GM19452 (cell line): ENCODE measurements around the gene SIGMAR1.
"Not testable (repeated sequence)": the region's sequence is repeated elsewhere in the genome, so short reads cannot be mapped to it uniquely, and the experiment has no call there.

Experiments used
- ATAC-seq: cut with Tn5 transposase; IDR thresholded peaks from one replicate; pipeline ENCODE4 v1.9.1; 2021; ENCODE audit not compliant: unreplicated experiment

SIGMAR1 gene

DNA sequence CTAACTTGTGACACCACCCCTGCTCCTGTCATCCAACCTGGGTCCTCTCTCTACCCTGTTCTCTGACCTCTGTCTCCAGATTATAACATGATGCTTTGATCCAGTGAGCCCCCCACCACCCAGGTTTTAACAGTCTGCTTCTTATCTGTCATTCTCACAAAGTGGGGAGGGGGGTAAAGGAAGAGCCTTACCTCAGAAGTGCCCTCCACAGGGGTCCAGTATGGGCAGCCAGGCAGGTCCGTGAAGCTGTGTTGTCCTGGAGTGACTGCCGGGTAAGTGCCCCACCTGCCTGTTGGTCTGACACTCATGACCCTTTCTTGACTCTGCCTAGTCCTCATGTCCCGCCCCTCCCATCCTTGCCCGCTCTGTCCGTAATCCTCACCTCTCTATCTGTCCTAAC lies 17.8 kb upstream of the SIGMAR1 start:
- ATAC-seq, result no peak

DNA sequence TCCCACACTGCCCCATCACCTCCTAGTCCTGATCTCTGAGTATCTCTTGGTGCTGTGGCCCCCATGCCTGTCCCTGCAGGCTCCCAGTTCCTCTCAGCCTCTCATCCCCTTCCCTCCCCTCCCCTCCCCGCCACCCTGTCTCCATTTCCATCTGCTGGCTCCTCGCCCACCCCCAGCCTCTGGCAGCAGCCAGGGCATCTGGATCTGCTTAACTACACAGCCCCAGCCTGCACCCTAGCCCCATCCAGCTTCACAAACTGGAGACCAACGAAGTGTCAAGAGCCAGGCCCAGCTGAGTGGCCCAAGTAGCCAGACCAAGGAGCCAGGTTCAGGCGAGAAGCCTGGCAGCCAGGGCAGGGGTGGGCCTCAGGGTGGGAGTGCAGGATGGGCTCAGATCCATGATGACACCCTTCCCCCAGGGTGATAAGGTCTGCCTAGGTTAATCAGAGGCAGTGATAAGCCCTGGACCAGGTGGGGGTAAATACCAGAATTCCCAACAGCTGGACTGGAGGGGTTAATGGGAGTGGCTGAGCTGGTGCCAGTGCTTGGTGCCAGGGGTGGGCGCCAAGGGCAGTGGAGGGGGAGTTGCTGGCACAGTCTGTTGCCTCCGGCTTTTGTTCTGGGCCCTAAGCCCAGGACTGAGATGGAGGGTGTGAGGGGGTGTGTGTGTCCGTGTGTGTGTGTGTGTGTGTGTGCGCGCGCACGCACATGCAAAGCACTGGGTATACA lies 16.9 kb upstream of the SIGMAR1 start:
- no peak for ATAC-seq

- no peak for ATAC-seq
Measured at GRCh38 chr9:34653151-34654072, 15.8 kb upstream of the SIGMAR1 start.

- ATAC-seq, result no peak
Measured at GRCh38 chr9:34652602-34653000, 15.0 kb upstream of the SIGMAR1 start.

- no peak for ATAC-seq
Measured at GRCh38 chr9:34651876-34652601, 14.5 kb upstream of the SIGMAR1 start, which contains the start of gene IL11RA. Gene IL11RA (plus strand): TSS chr9:34652185. CDS start chr9:34655218, 3,033 bp downstream.

GRCh38 chr9:34651321-34651720 lies 13.7 kb upstream of the SIGMAR1 start:
- no peak for ATAC-seq

DNA sequence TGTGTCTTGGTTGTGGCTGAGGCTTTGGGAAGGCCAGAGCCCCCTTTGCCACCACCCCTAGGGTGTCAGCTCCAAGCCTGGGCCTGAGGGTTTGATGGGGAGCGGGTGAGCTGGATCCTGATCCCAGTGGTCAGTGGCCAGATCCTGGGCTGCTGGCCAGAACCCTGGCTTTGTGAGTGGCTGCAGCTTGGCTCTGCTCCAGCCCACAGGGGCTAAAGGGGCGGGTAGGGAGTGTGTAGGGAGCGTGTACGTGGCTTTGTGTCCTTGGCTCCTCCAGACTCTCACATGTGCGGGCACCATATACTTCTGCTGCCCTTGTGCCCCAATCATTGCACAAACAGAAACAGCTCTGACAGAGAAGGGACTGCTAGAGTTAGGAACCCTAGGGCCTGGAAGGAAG lies 13.2 kb upstream of the SIGMAR1 start:
- no peak for ATAC-seq

DNA sequence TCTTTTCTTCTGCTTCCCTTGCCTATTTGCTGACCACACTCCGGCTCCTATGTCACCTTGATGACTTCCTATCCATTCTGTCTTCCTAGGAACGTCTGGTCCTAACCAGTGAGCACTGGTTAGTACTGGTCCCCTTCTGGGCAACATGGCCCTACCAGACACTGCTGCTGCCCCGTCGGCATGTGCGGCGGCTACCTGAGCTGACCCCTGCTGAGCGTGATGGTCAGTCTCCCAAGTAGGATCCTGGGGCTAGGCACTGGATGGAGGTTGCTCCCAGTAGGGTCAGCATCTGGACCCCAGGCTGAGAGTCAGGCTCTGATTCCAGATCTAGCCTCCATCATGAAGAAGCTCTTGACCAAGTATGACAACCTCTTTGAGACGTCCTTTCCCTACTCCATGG lies 11.1 kb upstream of the SIGMAR1 start:
- ATAC-seq, result no peak

DNA sequence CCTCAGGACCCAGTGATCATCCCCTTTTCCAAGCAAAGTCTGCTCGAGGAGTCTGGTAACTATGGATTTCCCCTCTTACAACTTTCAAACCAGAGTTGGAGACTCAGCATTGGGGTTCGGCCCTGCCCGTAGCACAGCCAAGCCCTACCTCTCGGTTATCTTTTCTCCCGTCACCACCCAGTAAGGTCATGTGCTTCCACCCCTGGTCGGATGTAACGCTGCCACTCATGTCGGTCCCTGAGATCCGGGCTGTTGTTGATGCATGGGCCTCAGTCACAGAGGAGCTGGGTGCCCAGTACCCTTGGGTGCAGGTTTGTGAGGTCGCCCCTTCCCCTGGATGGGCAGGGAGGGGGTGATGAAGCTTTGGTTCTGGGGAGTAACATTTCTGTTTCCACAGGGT lies 10.1 kb upstream of the SIGMAR1 start:
- ATAC-seq, result no peak

DNA sequence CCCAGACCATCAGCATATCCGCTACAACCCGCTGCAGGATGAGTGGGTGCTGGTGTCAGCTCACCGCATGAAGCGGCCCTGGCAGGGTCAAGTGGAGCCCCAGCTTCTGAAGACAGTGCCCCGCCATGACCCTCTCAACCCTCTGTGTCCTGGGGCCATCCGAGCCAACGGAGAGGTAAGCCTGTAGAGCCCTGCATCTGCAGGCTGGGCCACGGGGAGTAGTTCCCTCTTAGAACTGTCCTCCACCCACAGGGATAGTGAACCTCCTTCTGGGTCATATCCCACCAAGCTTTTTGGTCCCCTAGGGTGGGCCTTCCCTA lies 9.5 kb upstream of the SIGMAR1 start:
- ATAC-seq, result no peak

- peak; percentile 79 for ATAC-seq
Measured at GRCh38 chr9:34646211-34647083, 8.9 kb upstream of the SIGMAR1 start, which contains the start of gene GALT. Gene GALT (plus strand): TSS chr9:34646675. CDS start chr9:34646705, 30 bp downstream.

DNA sequence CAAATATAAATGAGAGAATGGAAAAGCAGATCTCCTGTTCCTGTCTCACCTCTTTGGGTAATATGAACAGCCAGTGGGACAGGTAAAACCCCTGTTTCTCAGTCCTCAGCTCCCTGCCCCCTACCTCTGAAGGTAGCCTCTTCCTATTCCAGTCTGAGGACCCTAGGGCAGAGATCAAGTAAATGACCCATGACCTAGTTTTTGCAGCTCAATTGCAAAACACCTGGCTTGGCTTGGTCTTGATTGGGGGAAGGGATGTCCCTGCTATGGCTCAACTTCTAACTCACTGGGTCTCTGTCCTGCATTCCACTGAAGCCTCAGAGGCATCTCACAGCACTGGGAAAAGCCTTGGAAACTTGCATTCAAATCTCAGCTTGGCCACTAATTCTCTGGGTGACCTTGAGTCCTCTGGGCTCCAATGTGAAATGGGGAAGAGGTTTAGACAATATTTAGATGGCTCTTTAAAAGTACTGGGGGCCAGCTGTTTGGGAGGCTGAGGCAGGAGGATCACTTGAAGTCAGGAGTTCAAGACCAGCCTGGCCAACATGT lies 7.3 kb upstream of the SIGMAR1 start:
- ATAC-seq, result no peak

DNA sequence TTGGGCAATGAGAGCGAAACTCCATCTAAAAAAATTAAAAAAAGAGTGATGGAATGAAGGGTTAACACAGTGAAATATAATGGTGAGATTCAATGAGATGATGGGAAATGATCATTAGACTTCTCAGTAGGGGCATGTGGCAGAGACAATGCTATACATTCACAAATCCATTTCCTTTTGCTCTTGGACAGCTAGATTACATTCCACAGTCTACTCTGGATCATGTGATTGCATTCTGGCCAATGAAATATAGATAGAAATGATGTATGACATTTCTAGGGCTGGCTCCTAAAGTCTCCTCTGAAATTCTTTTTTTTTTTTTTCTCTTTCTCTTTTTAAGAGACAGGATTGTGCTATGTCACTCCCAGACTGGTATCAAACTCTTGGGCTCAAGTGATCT lies 5.1 kb upstream of the SIGMAR1 start:
- ATAC-seq, result no peak

GRCh38 chr9:34639322-34639721 lies 1.7 kb upstream of the SIGMAR1 start:
- ATAC-seq, result not testable (repeated sequence)

- no peak for ATAC-seq
Measured at GRCh38 chr9:34638138-34638445, 505 bp upstream of the SIGMAR1 start.

DNA sequence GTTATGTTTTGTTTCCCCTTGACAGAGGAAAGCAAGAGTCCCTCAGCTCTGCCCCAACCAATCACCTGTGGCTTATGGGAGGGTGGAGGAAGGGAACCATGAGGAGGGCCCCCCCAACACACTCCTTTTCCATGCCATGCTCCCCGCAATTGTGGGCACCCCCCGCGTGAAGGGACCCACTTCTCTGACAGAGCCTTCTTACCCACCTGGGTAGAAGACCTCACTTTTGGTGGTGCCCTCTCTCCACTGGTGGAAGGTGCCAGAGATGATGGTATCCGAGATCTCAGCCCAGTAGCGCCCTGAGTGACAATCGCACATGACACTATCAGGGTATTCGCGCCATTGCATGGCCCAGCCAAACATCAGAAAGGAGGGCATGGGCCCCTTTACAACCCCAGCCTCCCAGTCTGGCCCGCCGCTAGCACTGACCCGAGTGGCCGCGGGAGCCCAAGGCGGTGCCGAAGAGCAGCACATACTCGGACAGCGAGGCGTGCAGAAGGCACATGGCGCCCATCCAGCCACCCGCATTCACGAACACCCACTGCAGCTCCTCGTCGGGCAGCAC lies 714 bp downstream of the SIGMAR1 start:
- no peak for ATAC-seq

DNA sequence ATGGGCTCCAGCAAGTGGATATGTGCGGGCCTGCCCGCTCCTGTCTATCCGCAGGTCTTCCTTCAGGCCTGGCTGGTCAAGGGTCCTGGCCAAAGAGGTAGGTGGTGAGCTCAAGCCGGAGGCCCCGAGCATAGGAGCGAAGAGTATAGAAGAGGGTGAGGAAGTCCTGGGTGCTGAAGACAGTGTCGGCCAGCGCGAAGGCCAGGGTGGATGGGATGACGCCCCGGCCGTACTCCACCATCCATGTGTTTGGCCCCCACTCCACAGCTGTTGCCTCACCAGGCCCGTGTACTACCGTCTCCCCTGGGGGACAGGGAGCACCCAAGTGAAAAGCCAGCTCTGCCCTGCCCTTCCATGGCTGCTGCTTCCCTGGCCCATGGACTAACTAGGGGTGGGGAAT lies 2.0 kb downstream of the SIGMAR1 start:
- ATAC-seq, result no peak

DNA sequence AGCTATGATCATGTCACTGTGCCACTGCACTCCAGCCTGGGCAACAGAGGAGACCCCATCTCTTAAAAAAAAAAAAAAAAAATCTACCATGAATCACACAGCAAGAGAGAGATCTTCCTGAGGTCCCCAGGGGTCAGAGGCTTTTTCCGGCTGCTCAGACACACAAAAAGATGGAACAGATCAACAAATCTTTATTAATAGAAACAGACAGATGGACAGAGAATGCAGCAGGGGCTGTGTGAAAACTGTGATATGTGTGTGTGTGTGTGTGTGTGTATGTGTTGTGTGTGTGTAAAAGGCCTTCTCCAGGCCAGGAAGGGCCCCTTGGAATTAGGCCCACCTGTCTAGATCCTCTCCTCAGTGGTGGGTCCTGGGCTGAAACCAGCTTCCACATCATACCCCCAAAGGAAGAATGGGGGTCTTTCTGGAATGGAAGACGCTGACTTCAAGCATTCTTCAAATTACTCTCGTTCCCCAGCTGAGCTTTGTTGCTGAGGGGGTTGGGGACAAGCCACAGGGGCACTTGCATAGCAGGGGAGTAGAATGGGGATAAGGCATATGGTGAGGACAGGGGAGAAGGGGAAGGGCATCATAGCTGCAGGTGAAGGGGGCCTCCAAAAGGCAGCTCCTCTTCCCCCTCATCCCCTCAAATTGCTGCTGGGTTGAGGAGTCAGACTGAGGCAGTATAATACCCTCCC lies 2.9 kb downstream of the SIGMAR1 start:
- ATAC-seq, result no peak

DNA sequence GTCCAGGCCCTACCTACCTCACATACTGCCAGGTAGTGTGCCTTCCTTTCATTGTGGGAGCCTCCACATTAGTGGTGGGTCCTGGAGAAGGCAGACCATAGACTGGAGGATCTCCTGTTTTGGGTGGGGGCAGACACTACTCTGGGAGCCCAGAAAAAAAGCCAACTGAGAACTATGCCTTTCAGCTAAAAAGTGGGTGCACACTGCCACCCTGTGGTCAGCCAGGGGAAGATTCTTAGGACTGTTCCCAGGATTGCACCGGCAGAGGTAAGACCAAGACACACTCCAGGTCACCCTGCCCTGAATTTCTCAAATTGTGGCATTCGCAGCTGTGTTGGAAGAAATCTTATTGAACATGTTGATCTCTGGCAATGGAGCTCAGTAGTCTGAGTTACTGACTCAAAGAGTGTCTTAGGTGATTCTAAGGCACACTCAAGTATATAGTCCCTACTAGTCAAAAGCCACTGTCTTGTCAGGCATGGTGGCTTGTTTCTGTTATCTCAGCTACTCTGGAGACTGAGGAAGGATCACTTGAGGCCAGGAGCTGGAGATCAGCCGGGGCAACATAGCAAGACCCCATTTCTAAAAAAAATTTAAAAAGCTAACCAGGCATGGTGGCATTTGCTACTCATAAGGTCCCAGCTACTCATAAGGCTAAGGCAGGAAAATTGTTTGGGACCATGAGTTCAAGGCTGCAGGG lies 3.6 kb downstream of the SIGMAR1 start:
- ATAC-seq, result no peak
